Activated CD4-positive, alpha-beta T cell treated with anti-CD3 and anti-CD28 coated beads, Interleukin-2, amount 10 ng/mL, durations not matched to agents 7 days and 5 days (primary cell): ENCODE measurements around the gene CNKSR1. TPM values are rescaled to one million over a fixed set of nuclear protein-coding genes. Genes with fewer than 3 reads are reported as not detected.
A peak's percentile ranks its signal among the peaks of the same experiment; 100 is the strongest.

ENCODE experiments used
- CTCF ChIA-PET: fragments of 350-600 bp; sonication (Branson Sonifier 250); formaldehyde crosslinking; loops from one replicate; lab custom pipeline; 2021; ENCODE audit warnings: antibody characterized with exemption; lab: Charles Lee
- POLR2A ChIA-PET: fragments of 350-600 bp; sonication (Branson Sonifier 250); formaldehyde crosslinking; loops from one replicate; lab custom pipeline; 2021; ENCODE audit warnings: antibody characterized with exemption; lab: Charles Lee
- DNase-seq: peaks from one replicate; pipeline ENCODE4 v3.0.0-alpha.2; 2020
- H3K27ac Mint-ChIP-seq: one replicate; pipeline ENCODE4 v1.8.0; 2021; ENCODE audit warnings: mild to moderate bottlenecking, moderate library complexity, mixed read lengths
- H3K27me3 Mint-ChIP-seq: one replicate; pipeline ENCODE4 v1.8.0; 2021; ENCODE audit warnings: mixed read lengths
- H3K36me3 Mint-ChIP-seq: one replicate; pipeline ENCODE4 v1.8.0; 2021; ENCODE audit warnings: low read depth, mixed read lengths
- H3K4me1 Mint-ChIP-seq: one replicate; pipeline ENCODE4 v1.8.0; 2021; ENCODE audit warnings: mixed read lengths
- H3K4me3 Mint-ChIP-seq: one replicate; pipeline ENCODE4 v1.8.0; 2021; ENCODE audit warnings: mild to moderate bottlenecking, moderate library complexity, mixed read lengths
- H3K9me3 Mint-ChIP-seq: one replicate; pipeline ENCODE4 v1.8.0; 2021; ENCODE audit warnings: mixed read lengths
- total RNA-seq, 2 experiments: library from RNA; stranded (reverse); gene quantifications; one replicate each; pipeline ENCODE4 v1.2.3, GENCODE V29; 2021

CNKSR1 gene
- total RNA-seq, 2 experiments from 2014 or later: 6.4 to 7.5 TPM

DNA sequence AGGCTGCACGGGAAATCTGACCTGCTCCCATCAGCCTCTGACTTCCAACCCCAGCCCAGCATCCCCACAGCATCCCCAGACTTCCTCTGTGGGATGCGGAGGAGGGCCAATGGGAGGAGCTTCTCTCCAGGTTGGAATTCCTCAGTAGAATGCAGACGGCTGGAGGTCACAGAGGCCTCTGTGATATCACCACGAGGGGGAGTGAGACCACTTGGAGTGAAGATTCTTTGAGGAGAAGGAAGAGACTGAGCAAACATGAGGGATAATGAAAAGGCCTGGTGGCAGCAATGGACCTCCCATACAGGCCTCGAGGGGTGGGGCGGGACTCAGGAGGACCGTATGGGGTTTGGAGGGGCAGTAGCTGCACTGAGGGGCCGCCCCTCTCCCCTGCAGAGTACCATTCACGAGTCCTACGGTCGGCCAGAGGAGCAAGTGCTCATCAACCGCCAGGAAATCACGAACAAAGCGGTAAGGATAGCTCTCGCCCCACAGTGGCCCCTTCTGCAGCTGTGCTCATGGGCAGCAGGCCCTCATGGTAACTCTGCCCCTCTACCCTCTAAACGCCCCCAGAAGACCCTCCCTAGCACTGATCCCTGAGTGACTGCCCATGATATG, 13.2 kb downstream of the CNKSR1 start, which contains the start of gene CATSPER4:
Gene CATSPER4 (plus strand): TSS at position 230 of the 615 bp plus-strand sequence. CDS start 26 bp downstream, at position 256.
- peak within 1 kb of the TSS; percentile 82 for H3K27ac Mint-ChIP-seq
- H3K27me3 Mint-ChIP-seq: peaks cover 2% of the 10 kb centered on the region
- peaks cover 28% of the 10 kb centered on the region for H3K4me1 Mint-ChIP-seq
- no peaks in the 10 kb centered on the region for H3K9me3 Mint-ChIP-seq
- CTCF ChIA-PET: interaction anchor here (0.6 to 2.8 kb wide), 5 partner anchors 11 to 863 kb away, joined by 3 to 9 read pairs (median 5); partner anchors contain the start of genes CEP85 and ZNF593
- no peak for DNase-seq
- H3K4me3 Mint-ChIP-seq: no peak within 1 kb of the TSS
- H3K36me3 Mint-ChIP-seq: peaks cover 2% of the 10 kb centered on the region
- POLR2A ChIA-PET: no interaction called here

DNA sequence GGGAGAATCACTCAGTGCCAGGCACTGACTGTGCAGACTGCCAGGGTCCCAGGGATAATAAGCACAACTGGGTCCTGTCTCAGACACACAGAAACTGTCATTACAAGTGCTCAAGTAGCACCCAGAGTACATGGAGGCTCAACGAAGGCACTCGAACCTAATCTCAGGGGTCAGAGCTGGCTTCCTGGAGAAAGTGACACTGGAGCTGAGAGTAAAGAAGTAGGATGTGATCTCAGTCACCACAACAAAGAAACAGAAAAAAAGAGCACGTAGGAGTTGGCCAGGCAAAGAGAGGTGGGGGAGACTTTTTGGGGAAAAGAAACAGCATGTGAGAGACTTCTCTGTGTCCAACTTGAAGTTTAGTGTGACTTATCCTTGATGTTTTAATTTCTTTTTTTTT, 14.4 kb downstream of the CNKSR1 start:
- Mint-ChIP-seq H3K36me3 (peaks cover 2% of the 10 kb centered on the region), H3K4me1 (peaks cover 28% of the 10 kb centered on the region), H3K27ac (peak overlapping the region; percentile 82), H3K27me3 (peaks cover 2% of the 10 kb centered on the region), H3K9me3 (no peaks in the 10 kb centered on the region), H3K4me3 (peak overlapping the region; percentile 18)
- peak; percentile 50 for DNase-seq
- CTCF ChIA-PET: interaction anchor here (0.6 to 1.6 kb wide), 4 partner anchors 10 to 271 kb away, joined by 4 to 5 read pairs (median 5); partner anchors contain the start of gene ZNF593
- POLR2A ChIA-PET: interaction anchor here (1.0 kb wide), 1 partner anchor 22 kb away, joined by 5 read pairs; the partner anchor contains the start of gene ZNF593

- DNase-seq: no peak
- POLR2A ChIA-PET: no interaction called here
- peaks cover 2% of the 10 kb centered on the region for H3K27me3 Mint-ChIP-seq
- H3K9me3 Mint-ChIP-seq: no peaks in the 10 kb centered on the region
- H3K4me1 Mint-ChIP-seq: peaks cover 31% of the 10 kb centered on the region
- CTCF ChIA-PET: interaction anchor here (0.5 to 1.8 kb wide), 3 partner anchors 26 to 669 kb away, joined by 3 to 5 read pairs (median 3); partner anchors contain the start of gene ZNF593
- peaks cover 2% of the 10 kb centered on the region for H3K36me3 Mint-ChIP-seq
- no peak overlapping the region for H3K4me3 Mint-ChIP-seq
- H3K27ac Mint-ChIP-seq: no peak overlapping the region
These were observed 18.5 kb downstream of the CNKSR1 start for GRCh38 chr1:26195805-26196204.

- no peaks in the 10 kb centered on the region for H3K9me3 Mint-ChIP-seq
- peaks cover 2% of the 10 kb centered on the region for H3K27me3 Mint-ChIP-seq
- peaks cover 37% of the 10 kb centered on the region for H3K4me1 Mint-ChIP-seq
- no peaks in the 10 kb centered on the region for H3K36me3 Mint-ChIP-seq
- H3K4me3 Mint-ChIP-seq: no peak overlapping the region
- no peak for DNase-seq
- ChIA-PET CTCF (interaction anchor here (1.2 kb wide), 1 partner anchor 82 kb away, joined by 3 read pairs; no protein-coding TSS in a partner anchor), POLR2A (no interaction called here)
- no peak overlapping the region for H3K27ac Mint-ChIP-seq
These were observed 20.0 kb downstream of the CNKSR1 start for GRCh38 chr1:26197301-26197700.

- Mint-ChIP-seq H3K9me3 (no peaks in the 10 kb centered on the region), H3K27me3 (peaks cover 2% of the 10 kb centered on the region), H3K4me3 (no peak overlapping the region), H3K36me3 (no peaks in the 10 kb centered on the region), H3K27ac (no peak overlapping the region), H3K4me1 (peaks cover 38% of the 10 kb centered on the region)
- CTCF ChIA-PET: interaction anchor here (1.2 kb wide), 1 partner anchor 81 kb away, joined by 3 read pairs; no protein-coding TSS in a partner anchor
- POLR2A ChIA-PET: no interaction called here
- no peak for DNase-seq
These were observed 20.5 kb downstream of the CNKSR1 start for GRCh38 chr1:26197813-26198212.

GRCh38 chr1:26200413-26200812, 23.1 kb downstream of the CNKSR1 start:
- H3K4me1 Mint-ChIP-seq: peaks cover 38% of the 10 kb centered on the region
- peak overlapping the region; percentile 84 for H3K27ac Mint-ChIP-seq
- POLR2A ChIA-PET: no interaction called here
- CTCF ChIA-PET: interaction anchor here (1.0 to 1.2 kb wide), 2 partner anchors 12 to 170 kb away, joined by 3 to 4 read pairs; no protein-coding TSS in a partner anchor
- H3K27me3 Mint-ChIP-seq: no peaks in the 10 kb centered on the region
- H3K4me3 Mint-ChIP-seq: no peak overlapping the region
- no peaks in the 10 kb centered on the region for H3K9me3 Mint-ChIP-seq
- no peak for DNase-seq
- H3K36me3 Mint-ChIP-seq: no peaks in the 10 kb centered on the region

DNA sequence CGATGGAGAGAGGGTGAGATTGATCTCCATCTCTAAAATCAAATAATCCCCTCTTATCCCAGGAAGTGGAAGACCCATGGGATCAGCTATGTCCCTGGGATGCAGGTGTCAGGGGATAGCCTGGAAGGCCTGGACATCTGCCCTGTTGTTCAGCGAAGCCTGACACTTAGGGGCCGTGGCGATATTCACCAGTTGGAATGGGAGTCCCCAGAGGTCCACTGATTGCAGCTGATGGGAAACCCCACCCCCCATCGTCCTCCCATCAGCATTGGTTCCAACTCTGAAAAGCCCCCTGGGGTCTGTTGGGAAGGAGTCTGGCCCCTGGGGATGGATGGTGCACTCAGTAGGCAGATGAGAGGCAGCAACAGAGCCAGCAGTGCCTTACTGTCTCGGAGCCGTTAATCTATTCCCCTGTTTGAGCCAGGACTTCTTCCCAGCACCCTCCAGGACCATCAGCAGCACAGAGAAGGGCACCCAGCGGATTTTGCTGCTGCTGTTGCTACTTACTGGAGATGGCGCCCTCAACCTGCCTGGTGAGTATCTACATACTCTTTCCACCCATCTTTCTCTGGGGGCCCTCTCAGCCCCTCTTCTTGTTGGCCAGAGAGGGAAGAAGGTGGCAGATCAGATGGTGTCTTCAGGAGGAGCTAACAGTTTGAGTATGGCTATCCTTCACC, 26.5 kb downstream of the CNKSR1 start:
- POLR2A ChIA-PET: no interaction called here
- CTCF ChIA-PET: interaction anchor here (0.6 to 3.6 kb wide), 9 partner anchors 12 to 57 kb away, joined by 3 to 20 read pairs (median 3); partner anchors contain the start of genes CEP85 and ZNF593
- H3K27ac Mint-ChIP-seq: peak overlapping the region; percentile 84
- H3K4me3 Mint-ChIP-seq: no peak overlapping the region
- H3K36me3 Mint-ChIP-seq: no peaks in the 10 kb centered on the region
- H3K27me3 Mint-ChIP-seq: no peaks in the 10 kb centered on the region
- H3K9me3 Mint-ChIP-seq: no peaks in the 10 kb centered on the region
- DNase-seq: no peak
- peaks cover 38% of the 10 kb centered on the region for H3K4me1 Mint-ChIP-seq

DNA sequence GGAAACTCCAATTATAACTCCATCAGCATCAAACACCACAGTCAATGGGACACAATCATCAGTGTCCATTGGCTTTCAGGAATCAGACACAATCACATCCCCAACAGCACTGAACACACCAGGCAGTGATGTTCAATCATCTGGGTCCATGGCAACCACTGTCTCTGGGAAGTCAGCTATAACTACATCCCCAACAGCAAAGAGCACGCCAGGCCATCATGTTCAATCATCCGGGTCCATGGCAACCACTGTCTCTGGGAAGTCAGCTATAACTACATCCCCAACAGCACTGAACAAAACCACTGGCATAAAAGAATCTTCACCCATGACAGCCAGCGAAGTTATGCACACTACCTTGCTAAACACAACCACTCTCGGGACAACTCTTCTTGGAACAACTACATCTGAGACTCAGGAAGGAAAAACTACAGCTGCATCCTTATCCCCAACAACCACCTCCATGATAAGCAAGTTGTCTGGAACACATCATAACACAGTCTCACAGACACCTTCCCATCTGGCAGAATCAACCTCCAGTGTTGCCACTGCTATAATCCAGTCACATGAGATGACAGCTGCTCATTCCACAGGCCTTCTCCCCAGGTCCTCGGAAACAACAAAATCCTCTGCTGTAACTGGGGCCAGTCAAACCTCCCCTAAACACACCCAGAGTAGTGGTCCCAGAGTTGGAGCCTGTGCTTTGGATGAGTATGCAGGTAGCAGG, 33.0 kb downstream of the CNKSR1 start:
- Mint-ChIP-seq H3K4me1 (no peaks in the 10 kb centered on the region), H3K27me3 (peaks cover 11% of the 10 kb centered on the region), H3K36me3 (no peaks in the 10 kb centered on the region), H3K4me3 (no peak overlapping the region), H3K9me3 (no peaks in the 10 kb centered on the region), H3K27ac (no peak overlapping the region)
- ChIA-PET CTCF (interaction anchor here (0.6 to 7.3 kb wide), 8 partner anchors 19 to 507 kb away, joined by 3 to 31 read pairs (median 4); partner anchors contain the start of genes CEP85 and ZNF593), POLR2A (no interaction called here)
- DNase-seq: no peak

GRCh38 chr1:26212726-26213125, 35.4 kb downstream of the CNKSR1 start:
- no peak for DNase-seq
- H3K27ac Mint-ChIP-seq: no peak overlapping the region
- POLR2A ChIA-PET: no interaction called here
- H3K4me3 Mint-ChIP-seq: no peak overlapping the region
- peaks cover 15% of the 10 kb centered on the region for H3K27me3 Mint-ChIP-seq
- no peaks in the 10 kb centered on the region for H3K36me3 Mint-ChIP-seq
- no peaks in the 10 kb centered on the region for H3K4me1 Mint-ChIP-seq
- H3K9me3 Mint-ChIP-seq: no peaks in the 10 kb centered on the region
- CTCF ChIA-PET: interaction anchor here (0.7 to 7.3 kb wide), 2 partner anchors 21 to 26 kb away, joined by 3 to 31 read pairs; partner anchors contain the start of gene CEP85

DNA sequence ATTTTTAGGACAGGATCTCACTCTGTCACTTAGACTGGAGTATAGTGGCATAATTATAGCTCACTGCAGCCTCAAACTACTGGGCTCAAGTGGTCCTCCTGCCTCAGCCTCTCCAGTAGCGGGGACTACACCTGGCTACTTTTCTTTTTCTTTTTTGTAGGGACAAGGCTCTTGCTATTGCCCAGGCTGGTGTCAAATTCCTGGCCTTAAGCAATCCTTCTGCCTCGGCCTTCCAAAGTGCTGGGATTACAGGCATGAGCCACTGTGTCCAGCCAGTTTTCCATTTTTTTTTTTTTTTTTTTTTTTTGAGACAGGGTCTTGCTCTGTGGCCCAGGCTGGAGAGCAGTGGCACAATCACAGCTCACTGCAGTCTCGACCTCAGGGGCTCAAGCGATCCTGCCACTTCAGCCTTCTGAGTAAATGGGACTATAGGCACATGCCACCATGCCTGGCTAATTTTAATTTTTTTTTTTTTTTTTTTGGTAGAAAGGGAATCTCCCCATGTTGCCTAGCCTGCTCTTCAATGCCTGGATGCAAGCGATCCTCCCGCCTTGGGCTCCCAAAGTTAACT, 36.1 kb downstream of the CNKSR1 start:
- DNase-seq: no peak
- POLR2A ChIA-PET: no interaction called here
- no peak overlapping the region for H3K4me3 Mint-ChIP-seq
- CTCF ChIA-PET: interaction anchor here (7.3 kb wide), 1 partner anchor 21 kb away, joined by 31 read pairs; the partner anchor contains the start of gene CEP85
- no peaks in the 10 kb centered on the region for H3K36me3 Mint-ChIP-seq
- H3K9me3 Mint-ChIP-seq: no peaks in the 10 kb centered on the region
- H3K27ac Mint-ChIP-seq: no peak overlapping the region
- peaks cover 15% of the 10 kb centered on the region for H3K27me3 Mint-ChIP-seq
- H3K4me1 Mint-ChIP-seq: no peaks in the 10 kb centered on the region

GRCh38 chr1:26215246-26215645, 38.0 kb downstream of the CNKSR1 start:
- POLR2A ChIA-PET: interaction anchor here (0.6 kb wide), 1 partner anchor 135 kb away, joined by 3 read pairs; no protein-coding TSS in a partner anchor

More at GRCh38 chr1:26215246-26215645, 38.0 kb downstream of the CNKSR1 start:
- no peaks in the 10 kb centered on the region for H3K4me1 Mint-ChIP-seq
- no peak overlapping the region for H3K4me3 Mint-ChIP-seq
- peaks cover 8% of the 10 kb centered on the region for H3K27me3 Mint-ChIP-seq
- no peaks in the 10 kb centered on the region for H3K9me3 Mint-ChIP-seq
- CTCF ChIA-PET: interaction anchor here (0.7 to 7.3 kb wide), 4 partner anchors 11 to 419 kb away, joined by 4 to 31 read pairs (median 4); partner anchors contain the start of gene CEP85
- no peak overlapping the region for H3K27ac Mint-ChIP-seq
- no peak for DNase-seq
- H3K36me3 Mint-ChIP-seq: no peaks in the 10 kb centered on the region
